Loucy (cell line): ENCODE data around the gene VLDLR.
A peak's percentile ranks its signal among the peaks of the same experiment; 100 is the strongest.

Source experiments
- H2AFZ ChIP-seq: fragments of 200-600 bp; sonication (generic); 2 replicates; pipeline ENCODE4 v1.6.0; 2016; ENCODE audit warnings: antibody characterized with exemption, mild to moderate bottlenecking, low read length, moderate library complexity
- H3F3A ChIP-seq: fragments of 200-600 bp; 2 replicates; pipeline ENCODE4 v1.6.0; 2016; ENCODE audit warnings: antibody characterized with exemption, low read depth, mild to moderate bottlenecking
- H3K27me3 ChIP-seq: fragments of 200-600 bp; sonication (generic); 2 replicates; pipeline ENCODE4 v1.6.1; 2014; ENCODE audit warnings: low read length, mild to moderate bottlenecking; ENCODE audit not compliant: insufficient read depth, poor library complexity, severe bottlenecking
- H3K36me3 ChIP-seq: fragments of 200-600 bp; sonication (generic); 2 replicates; pipeline ENCODE4 v1.6.1; 2016; ENCODE audit warnings: low read length; ENCODE audit not compliant: insufficient read depth
- H3K4me1 ChIP-seq: fragments of 200-600 bp; sonication (generic); 2 replicates; pipeline ENCODE4 v1.5.1; 2014; ENCODE audit warnings: low read length, mild to moderate bottlenecking; ENCODE audit not compliant: insufficient read depth, poor library complexity, severe bottlenecking
- H3K4me2 ChIP-seq: fragments of 200-600 bp; sonication (generic); 2 replicates; pipeline ENCODE4 v1.6.0; 2014; ENCODE audit warnings: antibody characterized with exemption, low read length, low read depth, mild to moderate bottlenecking; ENCODE audit not compliant: poor library complexity, severe bottlenecking
- H3K4me3 ChIP-seq: fragments of 200-600 bp; sonication (generic); 2 replicates; pipeline ENCODE4 v1.5.1; 2014; ENCODE audit warnings: low read length, mild to moderate bottlenecking, mixed read lengths; ENCODE audit not compliant: poor library complexity, severe bottlenecking
- H3K79me2 ChIP-seq: fragments of 200-600 bp; sonication (generic); 2 replicates; pipeline ENCODE4 v1.6.1; 2014; ENCODE audit warnings: low read length; ENCODE audit not compliant: insufficient read depth
- H3K9ac ChIP-seq: fragments of 200-600 bp; sonication (generic); 2 replicates; pipeline ENCODE4 v1.6.0; 2014; ENCODE audit warnings: mild to moderate bottlenecking, low read depth, low read length, moderate library complexity; ENCODE audit not compliant: poor library complexity, severe bottlenecking
- H3K9me2 ChIP-seq: fragments of 200-600 bp; sonication (generic); replicated peaks from 2 replicates; pipeline ENCODE4 v1.6.1; 2016; ENCODE audit warnings: low read depth, low read length, mixed read lengths
- H3K9me3 ChIP-seq: fragments of 200-600 bp; sonication (generic); 2 replicates; pipeline ENCODE4 v1.6.1; 2014; ENCODE audit warnings: mild to moderate bottlenecking, antibody characterized with exemption, low read length, low read depth; ENCODE audit not compliant: insufficient read depth
- H4K20me1 ChIP-seq: fragments of 200-600 bp; sonication (generic); 2 replicates; pipeline ENCODE4 v1.6.0; 2014; ENCODE audit warnings: antibody characterized with exemption, low read length, mild to moderate bottlenecking; ENCODE audit not compliant: insufficient read depth, poor library complexity, severe bottlenecking
- CTCF ChIP-seq: fragments of 200-600 bp; sonication (generic); conservative IDR thresholded peaks from 2 replicates; pipeline ENCODE4 v1.5.1; 2014; ENCODE audit warnings: mild to moderate bottlenecking, antibody characterized with exemption, low read length
- EZH2phosphoT487 ChIP-seq: fragments of 200-600 bp; IDR thresholded peaks from 2 replicates; pipeline ENCODE4 v1.6.1; 2018; ENCODE audit warnings: antibody characterized with exemption, mild to moderate bottlenecking, moderate library complexity, borderline replicate concordance

Gene VLDLR

DNA sequence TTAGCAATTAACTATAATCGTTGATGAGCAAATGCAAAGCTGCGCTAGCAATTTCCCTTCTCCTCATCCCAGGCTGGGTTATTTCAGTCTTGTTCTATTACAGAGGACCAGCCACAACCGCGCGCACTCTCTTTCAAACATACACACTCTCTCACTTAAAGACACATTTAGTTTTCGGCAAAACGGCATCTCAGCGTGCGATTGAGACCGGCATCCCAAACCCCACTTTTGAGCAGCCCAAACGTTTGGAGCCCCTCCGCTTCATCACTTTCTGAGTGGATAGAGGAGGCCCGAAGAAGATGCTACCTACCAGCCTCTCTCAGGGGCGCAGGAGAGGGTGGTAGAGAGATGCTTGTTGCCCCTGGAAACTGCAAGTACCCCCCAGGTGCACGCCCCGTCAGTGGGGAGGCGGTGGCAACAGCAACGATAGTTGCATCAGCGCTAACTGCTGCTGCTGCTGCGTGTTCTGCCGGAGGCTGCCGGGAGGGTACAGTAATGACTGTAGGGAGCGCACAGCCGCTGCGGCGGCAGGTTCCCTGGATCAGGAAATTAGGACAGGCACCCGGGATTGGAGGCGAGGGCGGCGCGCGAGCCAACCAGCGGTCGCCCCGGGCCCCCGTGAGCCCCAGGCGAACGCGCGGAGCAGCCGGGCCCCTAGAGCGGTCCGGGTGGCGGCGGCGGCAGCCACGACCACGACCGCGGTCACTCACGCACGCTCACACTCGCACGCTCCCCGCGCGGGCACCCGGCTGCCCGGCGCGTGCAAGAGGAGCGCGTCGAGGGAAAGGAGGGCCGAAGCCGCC is 467 bp upstream of the VLDLR start:
- Histone ChIP-seq H3K9me2 (no peaks in the 10 kb centered on the region), H3K9ac (peak overlapping the region; percentile 88), H3K4me1 (peaks cover 45% of the 10 kb centered on the region), H2AFZ (peak overlapping the region; percentile 97), H4K20me1 (peaks cover 34% of the 10 kb centered on the region), H3K4me3 (peak overlapping the region; percentile 89), H3K36me3 (no peaks in the 10 kb centered on the region), H3K4me2 (peak overlapping the region; percentile 82), H3K79me2 (peaks cover 65% of the 10 kb centered on the region), H3K27me3 (no peaks in the 10 kb centered on the region), H3F3A (no peaks in the 10 kb centered on the region), H3K9me3 (no peaks in the 10 kb centered on the region)
- TF ChIP-seq EZH2phosphoT487 (no peak), CTCF (no peak; the same call in 1 of the 2 replicates)

DNA sequence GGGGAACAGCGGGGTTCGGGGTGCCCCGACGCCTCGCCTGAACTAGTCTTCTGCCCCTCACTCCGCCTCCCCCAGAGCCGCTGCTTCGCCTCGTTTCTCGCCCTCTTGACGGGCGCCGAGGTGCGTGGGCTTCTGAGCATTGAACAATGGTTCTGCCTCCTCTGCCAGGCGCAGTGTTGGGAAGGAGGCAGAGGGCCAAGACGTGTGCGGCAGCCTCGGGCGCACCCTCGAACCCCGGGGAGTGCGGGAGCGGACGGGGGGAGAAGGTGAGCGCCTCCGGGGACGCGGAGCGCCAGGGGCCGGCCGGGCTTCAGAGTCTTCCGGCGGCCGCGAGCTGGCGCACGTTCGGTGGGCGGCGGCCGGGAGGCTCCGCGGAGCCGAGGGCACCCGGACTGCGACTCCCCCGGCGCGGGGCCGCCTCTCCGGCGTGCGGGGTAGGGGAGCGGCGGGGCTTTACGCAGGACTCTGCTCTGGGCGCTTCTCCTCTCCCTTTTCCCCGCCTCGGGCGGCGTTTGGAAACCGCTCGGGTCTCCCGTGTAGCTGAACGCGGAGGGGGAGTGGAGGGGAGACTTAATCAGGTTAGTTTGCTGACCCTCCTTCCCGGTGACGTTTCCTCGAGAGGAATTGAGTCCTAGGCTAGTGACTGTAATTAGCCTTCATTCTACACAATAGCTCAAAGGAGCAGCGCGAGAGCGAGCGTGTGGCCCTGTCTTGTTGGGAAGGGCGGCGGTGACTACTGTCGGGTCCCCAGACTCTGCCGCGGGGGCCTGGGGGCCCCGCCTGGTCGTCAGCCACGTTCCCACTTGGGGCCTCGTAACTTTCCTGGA is 1.1 kb downstream of the VLDLR start:
- no peaks in the 10 kb centered on the region for H3K9me2 ChIP-seq
- H3K9ac ChIP-seq, result peak overlapping the region; percentile 88
- no peaks in the 10 kb centered on the region for H3K27me3 ChIP-seq
- H4K20me1 ChIP-seq, result peaks cover 47% of the 10 kb centered on the region
- H3K4me1 ChIP-seq, result peaks cover 59% of the 10 kb centered on the region
- H3K79me2 ChIP-seq, result peaks cover 80% of the 10 kb centered on the region
- no peaks in the 10 kb centered on the region for H3K9me3 ChIP-seq
- peak overlapping the region; percentile 82 for H3K4me2 ChIP-seq
- no peaks in the 10 kb centered on the region for H3K36me3 ChIP-seq
- TF ChIP-seq EZH2phosphoT487 (no peak), CTCF (0 out of 2 replicates have a peak, but pooled peaks have one; percentile 14)
- H2AFZ ChIP-seq, result peak overlapping the region; percentile 97
- H3F3A ChIP-seq, result no peaks in the 10 kb centered on the region
- peak overlapping the region; percentile 89 for H3K4me3 ChIP-seq

DNA sequence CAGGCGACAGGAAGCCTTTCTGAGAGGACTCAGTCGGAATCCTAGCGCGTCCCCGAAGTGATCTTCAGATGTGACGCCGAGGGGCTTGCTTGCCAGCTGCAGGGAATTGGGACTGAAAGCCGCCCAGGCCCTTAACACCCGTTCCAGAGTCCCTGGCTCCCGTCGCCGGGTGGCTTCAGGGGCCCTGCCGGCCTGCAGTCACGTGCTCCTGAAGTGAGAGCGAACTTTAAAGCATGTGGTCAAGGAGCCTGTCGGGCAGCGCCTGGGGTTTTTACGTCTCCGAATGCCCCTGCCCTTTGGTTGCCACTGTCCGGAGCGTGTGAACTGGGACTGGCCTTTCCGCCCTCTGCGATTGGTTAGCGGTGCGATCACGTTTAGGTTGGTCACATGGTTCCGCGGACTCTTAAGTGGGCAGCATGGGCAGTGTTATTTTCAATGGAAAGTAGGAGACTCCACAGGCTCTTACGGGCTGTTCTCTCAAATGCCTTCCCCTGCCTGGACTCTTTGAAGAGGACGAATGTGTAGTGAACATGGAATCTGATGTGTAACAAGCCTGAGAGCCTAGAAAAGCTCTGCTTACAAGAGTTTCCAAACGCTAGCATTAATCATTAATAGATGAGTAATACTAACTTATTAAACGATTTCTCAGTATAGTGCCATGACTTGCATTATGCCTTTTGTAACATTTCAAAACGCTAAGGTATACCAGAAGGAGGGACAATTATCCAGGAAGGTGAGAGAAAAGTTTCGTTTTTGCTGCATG is 1.9 kb downstream of the VLDLR start:
- H3K9me2 ChIP-seq, result no peaks in the 10 kb centered on the region
- peaks cover 88% of the 10 kb centered on the region for H3K79me2 ChIP-seq
- peaks cover 51% of the 10 kb centered on the region for H4K20me1 ChIP-seq
- H3K9ac ChIP-seq, result peak overlapping the region; percentile 88
- peak overlapping the region; percentile 82 for H3K4me2 ChIP-seq
- peaks cover 65% of the 10 kb centered on the region for H3K4me1 ChIP-seq
- H2AFZ ChIP-seq, result peak overlapping the region; percentile 42; the same call in 1 of the 2 replicates
- TF ChIP-seq EZH2phosphoT487 (no peak), CTCF (no peak)
- no peaks in the 10 kb centered on the region for H3K9me3 ChIP-seq
- no peaks in the 10 kb centered on the region for H3K27me3 ChIP-seq
- peak overlapping the region; percentile 89 for H3K4me3 ChIP-seq
- no peaks in the 10 kb centered on the region for H3K36me3 ChIP-seq
- H3F3A ChIP-seq, result no peaks in the 10 kb centered on the region
